Measurements from ENCODE around the gene NSMCE4A.

Gene NSMCE4A

GRCh38 chr10:121990015-121990677 lies 15.1 kb upstream of the NSMCE4A start:
- no peak overlapping the region for H3K18ac ChIP-seq (ENCODE audit: low read depth in 1 of 2, low read length in 2 of 2)
- H3K23ac ChIP-seq (ENCODE audit: low read length in 2 of 2) = no peak overlapping the region
- H4K8ac ChIP-seq (ENCODE audit: low read length) = no peak overlapping the region
- 94% methylated on average over 6 of the region's 9 CpGs for WGBS
- no peaks in the 10 kb centered on the region for H3K4me1 ChIP-seq (ENCODE audit: control insufficient read depth, insufficient read depth, low read depth, low read length)
- H3K4ac ChIP-seq (ENCODE audit: low read depth in 1 of 2, low read length in 2 of 2) = no peak overlapping the region
- no peak overlapping the region for H2BK15ac ChIP-seq (ENCODE audit: low read depth, poor library complexity, severe bottlenecking)
- H2BK120ac ChIP-seq (ENCODE audit: low read depth, low read length) = no peak overlapping the region
- H2AFZ ChIP-seq (ENCODE audit: low read depth, low read length) = no peak overlapping the region
- H3K4me2 ChIP-seq (ENCODE audit: low read length, poor library complexity, severe bottlenecking) = no peak overlapping the region
- H3K36me3 ChIP-seq (ENCODE audit: control insufficient read depth in 1 of 2, insufficient read depth in 2 of 2, low read depth in 1 of 2, low read length in 2 of 2) = no peaks in the 10 kb centered on the region
- no peak overlapping the region for H3K4me3 ChIP-seq (ENCODE audit: insufficient read depth in 1 of 2, low read depth in 1 of 2, low read length in 2 of 2)
- peaks cover 3% of the 10 kb centered on the region for H3K9me3 ChIP-seq (ENCODE audit: control insufficient read depth, low read length)
- H4K91ac ChIP-seq (ENCODE audit: low read length) = no peak overlapping the region
- DNase-seq = no peak
- H2BK12ac ChIP-seq (ENCODE audit: low read length in 2 of 2) = no peak overlapping the region
- no peak overlapping the region for H2BK5ac ChIP-seq (ENCODE audit: low read depth, low read length, poor library complexity, severe bottlenecking)
- H2AK5ac ChIP-seq (ENCODE audit: low read length, severe bottlenecking) = no peak overlapping the region
- H3K79me1 ChIP-seq (replicated peaks; ENCODE audit: low read length, poor library complexity, severe bottlenecking) = no peaks in the 10 kb centered on the region
- peaks cover 0 to 3% of the 10 kb centered on the region in 2 experiments for H3K27me3 ChIP-seq (ENCODE audit: control insufficient read depth in 1 of 2, insufficient read depth in 1 of 2, low read length in 2 of 2)
- no peak overlapping the region for H3K9ac ChIP-seq (ENCODE audit: low read length)
- no peak overlapping the region for H3K27ac ChIP-seq (ENCODE audit: low read length, poor library complexity, severe bottlenecking)
- no peak overlapping the region for H3K14ac ChIP-seq (ENCODE audit: low read length in 2 of 2)

- no peak within 1 kb of the TSS for H2AFZ ChIP-seq (ENCODE audit: low read depth, low read length)
- no peak within 1 kb of the TSS for H4K8ac ChIP-seq (ENCODE audit: low read length)
- H3K4ac ChIP-seq (ENCODE audit: low read depth in 1 of 2, low read length in 2 of 2) = no peak within 1 kb of the TSS
- H2BK12ac ChIP-seq (ENCODE audit: low read length in 2 of 2) = no peak within 1 kb of the TSS
- H3K14ac ChIP-seq (ENCODE audit: low read length in 2 of 2) = no peak within 1 kb of the TSS
- H3K79me1 ChIP-seq (replicated peaks; ENCODE audit: low read length, poor library complexity, severe bottlenecking) = no peaks in the 10 kb centered on the region
- no peak within 1 kb of the TSS for H3K18ac ChIP-seq (ENCODE audit: low read depth in 1 of 2, low read length in 2 of 2)
- no peak within 1 kb of the TSS for H3K4me2 ChIP-seq (ENCODE audit: low read length, poor library complexity, severe bottlenecking)
- no peak within 1 kb of the TSS for H3K4me3 ChIP-seq (ENCODE audit: insufficient read depth in 1 of 2, low read depth in 1 of 2, low read length in 2 of 2)
- H2BK15ac ChIP-seq (ENCODE audit: low read depth, poor library complexity, severe bottlenecking) = no peak within 1 kb of the TSS
- H2BK120ac ChIP-seq (ENCODE audit: low read depth, low read length) = no peak within 1 kb of the TSS
- H4K91ac ChIP-seq (ENCODE audit: low read length) = no peak within 1 kb of the TSS
- no peaks in the 10 kb centered on the region for H3K4me1 ChIP-seq (ENCODE audit: control insufficient read depth, insufficient read depth, low read depth, low read length)
- no peaks in the 10 kb centered on the region for H3K36me3 ChIP-seq (ENCODE audit: control insufficient read depth in 1 of 2, insufficient read depth in 2 of 2, low read depth in 1 of 2, low read length in 2 of 2)
- H3K23ac ChIP-seq (ENCODE audit: low read length in 2 of 2) = no peak within 1 kb of the TSS
- peak within 1 kb of the TSS; percentile 41 for H3K9ac ChIP-seq (ENCODE audit: low read length)
- no peak for DNase-seq
- WGBS = 85% methylated on average over 12 of the region's 15 CpGs
- H3K9me3 ChIP-seq (ENCODE audit: control insufficient read depth, low read length) = peaks cover 15% of the 10 kb centered on the region
- H2BK5ac ChIP-seq (ENCODE audit: low read depth, low read length, poor library complexity, severe bottlenecking) = no peak within 1 kb of the TSS
- no peak within 1 kb of the TSS for H2AK5ac ChIP-seq (ENCODE audit: low read length, severe bottlenecking)
- H3K27ac ChIP-seq (ENCODE audit: low read length, poor library complexity, severe bottlenecking) = no peak within 1 kb of the TSS
- no peaks in the 10 kb centered on the region for H3K27me3 ChIP-seq (ENCODE audit: control insufficient read depth in 1 of 2, insufficient read depth in 1 of 2, low read length in 2 of 2)
Measured at GRCh38 chr10:121988361-121989324, 13.6 kb upstream of the NSMCE4A start, which contains the start of gene TACC2. TSS of gene TACC2 (plus strand) at chr10:121989163. CDS start at chr10:122021982, 32,819 bp downstream.

- H2AK5ac ChIP-seq (ENCODE audit: low read length, severe bottlenecking) = no peak overlapping the region
- H2BK12ac ChIP-seq (ENCODE audit: low read length in 2 of 2) = no peak overlapping the region
- peak overlapping the region in 1 of 2 experiments; percentile 12 for H3K4me3 ChIP-seq (ENCODE audit: insufficient read depth in 1 of 2, low read depth in 1 of 2, low read length in 2 of 2)
- H2BK120ac ChIP-seq (ENCODE audit: low read depth, low read length) = no peak overlapping the region
- H3K4ac ChIP-seq (ENCODE audit: low read depth in 1 of 2, low read length in 2 of 2) = no peak overlapping the region
- H3K36me3 ChIP-seq (ENCODE audit: control insufficient read depth in 1 of 2, insufficient read depth in 2 of 2, low read depth in 1 of 2, low read length in 2 of 2) = no peaks in the 10 kb centered on the region
- no peak overlapping the region for H3K23ac ChIP-seq (ENCODE audit: low read length in 2 of 2)
- 79% methylated on average over 2 of the region's 2 CpGs for WGBS
- H3K9me3 ChIP-seq (ENCODE audit: control insufficient read depth, low read length) = peaks cover 17% of the 10 kb centered on the region
- H3K18ac ChIP-seq (ENCODE audit: low read depth in 1 of 2, low read length in 2 of 2) = no peak overlapping the region
- no peak overlapping the region for H4K8ac ChIP-seq (ENCODE audit: low read length)
- DNase-seq = no peak
- no peaks in the 10 kb centered on the region for H3K4me1 ChIP-seq (ENCODE audit: control insufficient read depth, insufficient read depth, low read depth, low read length)
- no peaks in the 10 kb centered on the region for H3K79me1 ChIP-seq (replicated peaks; ENCODE audit: low read length, poor library complexity, severe bottlenecking)
- H3K27ac ChIP-seq (ENCODE audit: low read length, poor library complexity, severe bottlenecking) = no peak overlapping the region
- peaks cover 0 to 5% of the 10 kb centered on the region in 2 experiments for H3K27me3 ChIP-seq (ENCODE audit: control insufficient read depth in 1 of 2, insufficient read depth in 1 of 2, low read length in 2 of 2)
- H2BK15ac ChIP-seq (ENCODE audit: low read depth, poor library complexity, severe bottlenecking) = no peak overlapping the region
- no peak overlapping the region for H3K4me2 ChIP-seq (ENCODE audit: low read length, poor library complexity, severe bottlenecking)
- no peak overlapping the region for H2BK5ac ChIP-seq (ENCODE audit: low read depth, low read length, poor library complexity, severe bottlenecking)
- H2AFZ ChIP-seq (ENCODE audit: low read depth, low read length) = no peak overlapping the region
- no peak overlapping the region for H4K91ac ChIP-seq (ENCODE audit: low read length)
- H3K9ac ChIP-seq (ENCODE audit: low read length) = no peak overlapping the region
- no peak overlapping the region for H3K14ac ChIP-seq (ENCODE audit: low read length in 2 of 2)
Measured at GRCh38 chr10:121984463-121984862, 9.4 kb upstream of the NSMCE4A start.

GRCh38 chr10:121983852-121984251 lies 8.8 kb upstream of the NSMCE4A start:
- no peaks in the 10 kb centered on the region for H3K4me1 ChIP-seq (ENCODE audit: control insufficient read depth, insufficient read depth, low read depth, low read length)
- H3K4me2 ChIP-seq (ENCODE audit: low read length, poor library complexity, severe bottlenecking) = no peak overlapping the region
- peaks cover 0 to 5% of the 10 kb centered on the region in 2 experiments for H3K27me3 ChIP-seq (ENCODE audit: control insufficient read depth in 1 of 2, insufficient read depth in 1 of 2, low read length in 2 of 2)
- H3K79me1 ChIP-seq (replicated peaks; ENCODE audit: low read length, poor library complexity, severe bottlenecking) = no peaks in the 10 kb centered on the region
- H3K27ac ChIP-seq (ENCODE audit: low read length, poor library complexity, severe bottlenecking) = no peak overlapping the region
- H3K18ac ChIP-seq (ENCODE audit: low read depth in 1 of 2, low read length in 2 of 2) = no peak overlapping the region
- WGBS = 85% methylated on average over 5 of the region's 5 CpGs
- no peak overlapping the region for H4K8ac ChIP-seq (ENCODE audit: low read length)
- no peak overlapping the region for H2BK12ac ChIP-seq (ENCODE audit: low read length in 2 of 2)
- H3K4ac ChIP-seq (ENCODE audit: low read depth in 1 of 2, low read length in 2 of 2) = no peak overlapping the region
- no peak overlapping the region for H3K14ac ChIP-seq (ENCODE audit: low read length in 2 of 2)
- peaks cover 17% of the 10 kb centered on the region for H3K9me3 ChIP-seq (ENCODE audit: control insufficient read depth, low read length)
- no peak overlapping the region for H2AK5ac ChIP-seq (ENCODE audit: low read length, severe bottlenecking)
- no peaks in the 10 kb centered on the region for H3K36me3 ChIP-seq (ENCODE audit: control insufficient read depth in 1 of 2, insufficient read depth in 2 of 2, low read depth in 1 of 2, low read length in 2 of 2)
- no peak overlapping the region for H2BK120ac ChIP-seq (ENCODE audit: low read depth, low read length)
- no peak overlapping the region for H3K23ac ChIP-seq (ENCODE audit: low read length in 2 of 2)
- H3K4me3 ChIP-seq (ENCODE audit: insufficient read depth in 1 of 2, low read depth in 1 of 2, low read length in 2 of 2) = no peak overlapping the region
- DNase-seq = no peak
- no peak overlapping the region for H2AFZ ChIP-seq (ENCODE audit: low read depth, low read length)
- H3K9ac ChIP-seq (ENCODE audit: low read length) = no peak overlapping the region
- no peak overlapping the region for H2BK5ac ChIP-seq (ENCODE audit: low read depth, low read length, poor library complexity, severe bottlenecking)
- H4K91ac ChIP-seq (ENCODE audit: low read length) = no peak overlapping the region
- H2BK15ac ChIP-seq (ENCODE audit: low read depth, poor library complexity, severe bottlenecking) = no peak overlapping the region
